Lung (tissue), 12 donors: ENCODE results near the gene GEN1. TPM values are rescaled to one million over a fixed set of nuclear protein-coding genes. Genes with fewer than 3 reads are reported as not detected.

Experiments
- ATAC-seq: fragments of 200-7000 bp; cut with Tn5 transposase; one replicate; pipeline ENCODE4 v1.9.1; 2020; ENCODE audit warnings: moderate number of reproducible peaks; ENCODE audit not compliant: insufficient read depth, low FRiP score
- DNase-seq, 3 donors: peaks; one replicate each; pipeline ENCODE4 v3.0.0-alpha.2; 2013 to 2017
- H3K27ac ChIP-seq, 2 donors: one replicate each; pipeline ENCODE4 v1.5.1; 2013; ENCODE audit warnings: mild to moderate bottlenecking in 2 of 2, moderate library complexity in 2 of 2, control low read depth in 1 of 2, inconsistent platforms in 1 of 2, low read depth in 1 of 2, low read length in 1 of 2
- H3K27me3 ChIP-seq, 3 donors: one replicate each; pipeline ENCODE4 v1.5.1; 2013; ENCODE audit warnings: low read length in 2 of 3; ENCODE audit not compliant: control insufficient read depth in 3 of 3, insufficient read depth in 3 of 3
- H3K36me3 ChIP-seq, 4 donors: one replicate each; pipeline ENCODE4 v1.5.1; 2013; ENCODE audit warnings: low read length in 4 of 4, mild to moderate bottlenecking in 1 of 4, moderate library complexity in 1 of 4; ENCODE audit not compliant: control insufficient read depth in 4 of 4, insufficient read depth in 4 of 4
- H3K4me1 ChIP-seq, 5 donors: one replicate each; pipeline ENCODE4 v1.5.1; 2013; ENCODE audit warnings: low read length in 5 of 5, mild to moderate bottlenecking in 2 of 5, moderate library complexity in 1 of 5; ENCODE audit not compliant: control insufficient read depth in 5 of 5, insufficient read depth in 5 of 5
- H3K4me3 ChIP-seq: one replicate; pipeline ENCODE4 v1.5.1; 2013; ENCODE audit warnings: mild to moderate bottlenecking, control low read depth, moderate library complexity
- H3K9ac ChIP-seq, 2 donors: one replicate each; pipeline ENCODE4 v1.5.1; 2013; ENCODE audit warnings: low read length in 2 of 2, control low read depth in 1 of 2; ENCODE audit not compliant: insufficient read depth in 1 of 2
- H3K9me3 ChIP-seq, 4 donors: one replicate each; pipeline ENCODE4 v1.5.1; 2013; ENCODE audit warnings: low read length in 3 of 4, mild to moderate bottlenecking in 1 of 4, moderate library complexity in 1 of 4; ENCODE audit not compliant: control insufficient read depth in 4 of 4, insufficient read depth in 3 of 4
- CTCF ChIP-seq: IDR thresholded peaks from 2 replicates; pipeline ENCODE4 v1.5.1; 2012; ENCODE audit warnings: mild to moderate bottlenecking; ENCODE audit errors: control extremely low read depth, extremely low read depth
- WGBS, 2 donors: extraction: QIAGEN DNeasy Blood & Tissue Kit; methylation state at CpG; one replicate each; pipeline ENCODE4 v1.1.7; 2013; 5-methylcytosine and 5-hydroxymethylcytosine counted together
- polyA plus RNA-seq, 2 donors: library from polyadenylated mRNA; stranded (reverse); fragments of 200-250 nt; gene quantifications; one replicate each; pipeline ENCODE4 v1.2.1, GENCODE V29; 2013
- total RNA-seq, 2 donors: library from RNA; depleted of rRNA in 1 of 2; stranded (reverse); fragments of >200 nt in 1 of 2; gene quantifications; one replicate each; pipeline ENCODE4 v1.2.1, GENCODE V29; 2014 to 2021
- donor health status: control.
- donor health status: control.
- donor health status: Bipolar disorder and iron deficiency.
- donor health status: healthy.
- donor health status: DM: yes; HTN: yes; CAD: no.

The GEN1 gene
- total and polyA plus RNA-seq, 4 donors: 1.8 to 10.6 (median 4.0) TPM

DNA sequence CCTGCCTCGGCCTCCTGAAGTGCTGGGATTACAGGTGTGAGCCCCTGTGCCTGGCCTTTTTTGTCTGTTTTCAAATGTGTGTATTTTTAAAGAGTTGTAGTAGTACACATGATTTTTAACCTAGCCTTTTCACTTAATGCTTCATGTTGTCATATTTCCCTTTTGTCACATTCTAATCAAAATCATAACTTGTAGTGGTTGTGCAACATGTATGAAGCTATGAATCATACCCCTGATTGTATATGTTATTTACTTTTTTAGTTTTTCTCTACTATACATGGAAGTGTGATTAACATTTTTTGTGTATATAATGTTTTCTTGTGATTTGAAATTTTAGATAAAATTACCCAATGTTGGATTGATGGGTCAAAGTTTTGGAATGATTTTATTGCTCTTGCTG, 8.5 kb downstream of the GEN1 start:
- no peak overlapping the region for H3K9ac ChIP-seq
- H3K4me3 ChIP-seq: no peak overlapping the region
- no peak for DNase-seq
- no peak for ATAC-seq
- H3K36me3 ChIP-seq: peaks cover 0 to 2% (median 0%) of the 10 kb centered on the region in 4 donors
- H3K4me1 ChIP-seq: no peaks in the 10 kb centered on the region
- no peak for TF ChIP-seq CTCF
- no peaks in the 10 kb centered on the region for H3K27me3 ChIP-seq
- no peak overlapping the region for H3K27ac ChIP-seq
- WGBS, 2 donors: 93 to 100% methylated on average over 1 of the region's 1 CpG
- no peaks in the 10 kb centered on the region for H3K9me3 ChIP-seq

GRCh38 chr2:17763641-17764333, 9.8 kb downstream of the GEN1 start:
- 85 to 91% methylated on average over 10 of the region's 10 CpGs for WGBS, 2 donors
- no peak overlapping the region for H3K27ac ChIP-seq
- H3K4me1 ChIP-seq: no peaks in the 10 kb centered on the region
- no peaks in the 10 kb centered on the region for H3K27me3 ChIP-seq
- peaks cover 0 to 6% (median 3%) of the 10 kb centered on the region in 4 donors for H3K36me3 ChIP-seq
- no peak for ATAC-seq
- no peaks in the 10 kb centered on the region for H3K9me3 ChIP-seq
- TF ChIP-seq CTCF: no peak
- H3K9ac ChIP-seq: no peak overlapping the region
- no peak for DNase-seq
- no peak overlapping the region for H3K4me3 ChIP-seq

- DNase-seq: no peak
- peaks cover 2 to 7% (median 5%) of the 10 kb centered on the region in 4 donors for H3K36me3 ChIP-seq
- no peak for TF ChIP-seq CTCF
- H3K4me3 ChIP-seq: no peak overlapping the region
- H3K27ac ChIP-seq: no peak overlapping the region
- 86 to 91% methylated on average over 2 of the region's 2 CpGs for WGBS, 2 donors
- ATAC-seq: no peak
- H3K9ac ChIP-seq: no peak overlapping the region
- peaks cover 0 to 2% (median 0%) of the 10 kb centered on the region in 5 donors for H3K4me1 ChIP-seq
- H3K27me3 ChIP-seq: no peaks in the 10 kb centered on the region
- H3K9me3 ChIP-seq: no peaks in the 10 kb centered on the region
Measured at GRCh38 chr2:17765398-17765797, 11.5 kb downstream of the GEN1 start.

- Histone ChIP-seq H3K4me3 (no peak overlapping the region), H3K36me3 (peaks cover 2 to 9% (median 6%) of the 10 kb centered on the region in 4 donors), H3K9ac (no peak overlapping the region), H3K27ac (no peak overlapping the region), H3K9me3 (no peaks in the 10 kb centered on the region), H3K27me3 (no peaks in the 10 kb centered on the region), H3K4me1 (peaks cover 0 to 2% (median 0%) of the 10 kb centered on the region in 5 donors)
- ATAC-seq: no peak
- TF ChIP-seq CTCF: no peak
- 83 to 92% methylated on average over 4 of the region's 4 CpGs for WGBS, 2 donors
- DNase-seq: no peak
Measured at GRCh38 chr2:17768894-17769293, 15.0 kb downstream of the GEN1 start.
